SJCRH30 (cell line): ENCODE measurements around the gene FCSK. TPM values are rescaled to one million over a fixed set of nuclear protein-coding genes. Genes with fewer than 3 reads are reported as not detected.
A peak's percentile ranks its signal among the peaks of the same experiment; 100 is the strongest.

Experiments
- DNase-seq, 2 experiments: peaks; one replicate each; pipeline ENCODE4 v3.0.0-alpha.2; 2015 to 2020
- H3K27ac ChIP-seq: fragments of 250-450 bp; sonication (Bioruptor Pico); 2 replicates; pipeline ENCODE4 v1.5.1; 2020; ENCODE audit warnings: mild to moderate bottlenecking, moderate library complexity
- H3K27me3 ChIP-seq: fragments of 250-450 bp; sonication (Bioruptor Pico); 2 replicates; pipeline ENCODE4 v1.5.1; 2020; ENCODE audit warnings: mild to moderate bottlenecking, moderate library complexity
- H3K36me3 ChIP-seq: fragments of 250-450 bp; sonication (Bioruptor Pico); 2 replicates; pipeline ENCODE4 v1.5.1; 2020; ENCODE audit warnings: mild to moderate bottlenecking, moderate library complexity
- H3K4me1 ChIP-seq: fragments of 250-450 bp; sonication (Bioruptor Pico); 2 replicates; pipeline ENCODE4 v1.5.1; 2020; ENCODE audit warnings: mild to moderate bottlenecking, moderate library complexity
- H3K4me3 ChIP-seq: fragments of 250-450 bp; sonication (Bioruptor Pico); 2 replicates; pipeline ENCODE4 v1.5.1; 2020; ENCODE audit warnings: mild to moderate bottlenecking, moderate library complexity
- H3K9me3 ChIP-seq: fragments of 250-450 bp; sonication (Bioruptor Pico); replicated peaks from 2 replicates; pipeline ENCODE4 v1.5.1; 2020; ENCODE audit warnings: mild to moderate bottlenecking, moderate library complexity
- total RNA-seq: library from RNA; depleted of rRNA; stranded (reverse); fragments of >200 nt; shearing (Covaris generic); gene quantifications from 2 replicates; pipeline ENCODE4 v1.2.3, GENCODE V29; 2014

Gene FCSK
- total RNA-seq, 1 experiment from 2014 or later, result 1.9 TPM

- Histone ChIP-seq H3K9me3 (no peaks in the 10 kb centered on the region), H3K4me1 (peaks cover 2% of the 10 kb centered on the region; the same call in 1 of the 2 replicates), H3K36me3 (no peaks in the 10 kb centered on the region), H3K4me3 (no peak overlapping the region), H3K27ac (no peak overlapping the region), H3K27me3 (no peaks in the 10 kb centered on the region)
- DNase-seq, result no peak
Measured at GRCh38 chr16:70422543-70422942, 31.9 kb upstream of the FCSK start.

- DNase-seq, result no peak
- H3K36me3 ChIP-seq, result no peaks in the 10 kb centered on the region
- H3K9me3 ChIP-seq, result no peaks in the 10 kb centered on the region
- no peaks in the 10 kb centered on the region for H3K27me3 ChIP-seq
- H3K4me3 ChIP-seq, result no peak overlapping the region; the same call in 1 of the 2 replicates
- H3K4me1 ChIP-seq, result peaks cover 18% of the 10 kb centered on the region
- H3K27ac ChIP-seq, result peak overlapping the region; percentile 71
Measured at GRCh38 chr16:70427786-70428177, 26.6 kb upstream of the FCSK start.

- DNase-seq, result peak; percentile 85 to 88
- Histone ChIP-seq H3K9me3 (no peaks in the 10 kb centered on the region), H3K4me3 (peak overlapping the region; percentile 13), H3K27me3 (no peaks in the 10 kb centered on the region), H3K27ac (peak overlapping the region; percentile 71), H3K4me1 (peaks cover 24% of the 10 kb centered on the region), H3K36me3 (no peaks in the 10 kb centered on the region)
Measured at GRCh38 chr16:70428178-70428998, 26.0 kb upstream of the FCSK start.

GRCh38 chr16:70429888-70430666, 24.3 kb upstream of the FCSK start:
- no peak for DNase-seq
- no peaks in the 10 kb centered on the region for H3K27me3 ChIP-seq
- H3K36me3 ChIP-seq, result no peaks in the 10 kb centered on the region
- H3K9me3 ChIP-seq, result no peaks in the 10 kb centered on the region
- H3K4me1 ChIP-seq, result peaks cover 32% of the 10 kb centered on the region
- no peak overlapping the region for H3K27ac ChIP-seq
- no peak overlapping the region for H3K4me3 ChIP-seq

GRCh38 chr16:70430667-70431536, 23.5 kb upstream of the FCSK start:
- Histone ChIP-seq H3K4me1 (peaks cover 32% of the 10 kb centered on the region), H3K9me3 (no peaks in the 10 kb centered on the region), H3K4me3 (no peak overlapping the region), H3K36me3 (no peaks in the 10 kb centered on the region), H3K27ac (no peak overlapping the region), H3K27me3 (no peaks in the 10 kb centered on the region)
- no peak for DNase-seq

GRCh38 chr16:70432356-70432722, 22.1 kb upstream of the FCSK start:
- Histone ChIP-seq H3K9me3 (no peaks in the 10 kb centered on the region), H3K4me3 (0 out of 2 replicates have a peak overlapping the region, but pooled peaks have one; percentile 10), H3K4me1 (peaks cover 38% of the 10 kb centered on the region), H3K27ac (peak overlapping the region; percentile 55; the same call in 1 of the 2 replicates), H3K36me3 (no peaks in the 10 kb centered on the region), H3K27me3 (no peaks in the 10 kb centered on the region)
- DNase-seq, result no peak

GRCh38 chr16:70432723-70433457, 21.5 kb upstream of the FCSK start:
- peaks cover 33% of the 10 kb centered on the region for H3K4me1 ChIP-seq
- H3K27ac ChIP-seq, result peak overlapping the region; percentile 55

GRCh38 chr16:70433458-70434103, 20.8 kb upstream of the FCSK start:
- H3K4me3 ChIP-seq, result no peak overlapping the region

More at GRCh38 chr16:70432723-70433457, 21.5 kb upstream of the FCSK start:
- Histone ChIP-seq H3K4me3 (0 out of 2 replicates have a peak overlapping the region, but pooled peaks have one; percentile 10), H3K36me3 (no peaks in the 10 kb centered on the region), H3K27me3 (no peaks in the 10 kb centered on the region), H3K9me3 (no peaks in the 10 kb centered on the region)
- peak; percentile 73 to 77 for DNase-seq

GRCh38 chr16:70434484-70435260, 19.7 kb upstream of the FCSK start:
- Histone ChIP-seq H3K9me3 (no peaks in the 10 kb centered on the region), H3K4me1 (peaks cover 25% of the 10 kb centered on the region), H3K4me3 (no peak overlapping the region), H3K27me3 (no peaks in the 10 kb centered on the region), H3K36me3 (no peaks in the 10 kb centered on the region), H3K27ac (no peak overlapping the region)
- DNase-seq, result no peak

More at GRCh38 chr16:70433458-70434103, 20.8 kb upstream of the FCSK start:
- Histone ChIP-seq H3K27ac (peak overlapping the region; percentile 55), H3K27me3 (no peaks in the 10 kb centered on the region), H3K36me3 (no peaks in the 10 kb centered on the region), H3K9me3 (no peaks in the 10 kb centered on the region), H3K4me1 (peaks cover 31% of the 10 kb centered on the region)
- peak in 1 of 2 experiments; percentile 45 for DNase-seq

GRCh38 chr16:70437017-70437581, 17.3 kb upstream of the FCSK start:
- H3K9me3 ChIP-seq, result no peaks in the 10 kb centered on the region
- H3K27me3 ChIP-seq, result no peaks in the 10 kb centered on the region
- DNase-seq, result peak; percentile 77 to 84
- no peak overlapping the region; the same call in 1 of the 2 replicates for H3K4me3 ChIP-seq
- H3K27ac ChIP-seq, result no peak overlapping the region
- no peaks in the 10 kb centered on the region for H3K36me3 ChIP-seq
- H3K4me1 ChIP-seq, result peaks cover 30% of the 10 kb centered on the region

- Histone ChIP-seq H3K4me3 (peak overlapping the region; percentile 70), H3K27me3 (no peaks in the 10 kb centered on the region), H3K27ac (no peak overlapping the region), H3K4me1 (peaks cover 24% of the 10 kb centered on the region), H3K36me3 (no peaks in the 10 kb centered on the region), H3K9me3 (no peaks in the 10 kb centered on the region)
- peak; percentile 32 to 51 for DNase-seq
Measured at GRCh38 chr16:70437582-70438557, 16.5 kb upstream of the FCSK start.

- Histone ChIP-seq H3K4me1 (peaks cover 19% of the 10 kb centered on the region), H3K36me3 (no peaks in the 10 kb centered on the region), H3K9me3 (no peaks in the 10 kb centered on the region), H3K27me3 (no peaks in the 10 kb centered on the region), H3K27ac (no peak overlapping the region), H3K4me3 (peak overlapping the region; percentile 70)
- DNase-seq, result peak; percentile 15 to 18
Measured at GRCh38 chr16:70438585-70438968, 15.8 kb upstream of the FCSK start.
